MCF 10A (cell line): ENCODE data around the gene PHYHD1. TPM values are rescaled to one million over a fixed set of nuclear protein-coding genes. Genes with fewer than 3 reads are reported as not detected.
A peak's percentile ranks its signal among the peaks of the same experiment; 100 is the strongest.

ENCODE experiments used
- BruUV-seq: library from RNA; stranded (reverse); fragments of 400-500 nt; replicated peaks from 2 replicates; lab custom pipeline; 2021; lab: Mats Ljungman, UMichigan
- CTCF ChIA-PET: fragments of 300-600 bp; sonication (Branson Sonifier 250); formaldehyde crosslinking; extraction: SDS; loops from one replicate; lab custom pipeline; 2021; ENCODE audit warnings: antibody characterized with exemption, inconsistent platforms; lab: Yijun Ruan, JAX
- POLR2A ChIA-PET: fragments of 300-600, 350-650 bp; sonication (Branson Sonifier 250); formaldehyde crosslinking; extraction: SDS; loops from one replicate; lab custom pipeline; 2020; ENCODE audit warnings: antibody characterized with exemption, inconsistent platforms; lab: Yijun Ruan, JAX
- DNase-seq: peaks from one replicate; pipeline ENCODE4 v3.0.0-alpha.2; 2018; ENCODE audit not compliant: unreplicated experiment
- H3K27ac Mint-ChIP-seq: one replicate; pipeline ENCODE4 v1.8.0; 2022; ENCODE audit warnings: mild to moderate bottlenecking, low read depth, mixed read lengths; ENCODE audit not compliant: unreplicated experiment
- H3K27me3 Mint-ChIP-seq: one replicate; pipeline ENCODE4 v1.8.0; 2022; ENCODE audit warnings: mixed read lengths; ENCODE audit not compliant: insufficient read depth, unreplicated experiment
- H3K36me3 Mint-ChIP-seq: one replicate; pipeline ENCODE4 v1.8.0; 2022; ENCODE audit warnings: mild to moderate bottlenecking, moderate library complexity, mixed read lengths; ENCODE audit not compliant: insufficient read depth, unreplicated experiment
- H3K4me1 Mint-ChIP-seq: one replicate; pipeline ENCODE4 v1.8.0; 2022; ENCODE audit warnings: mixed read lengths; ENCODE audit not compliant: insufficient read depth, unreplicated experiment
- H3K4me3 Mint-ChIP-seq: one replicate; pipeline ENCODE4 v1.8.0; 2022; ENCODE audit warnings: mild to moderate bottlenecking, moderate library complexity, mixed read lengths; ENCODE audit not compliant: unreplicated experiment
- H3K9me3 Mint-ChIP-seq: one replicate; pipeline ENCODE4 v1.8.0; 2022; ENCODE audit warnings: mixed read lengths; ENCODE audit not compliant: unreplicated experiment
- intact Hi-C: fragments of 100-400 bp; cut with micrococcal nuclease; formaldehyde crosslinking; loops from 2 replicates; pipeline ENCODE4 v1.14.1; 2022
- total RNA-seq: library from RNA; stranded (reverse); gene quantifications from 2 replicates; pipeline ENCODE4 v1.2.3, GENCODE V29; 2022
- TF ChIP-seq, protein P1 (sequence below): fragments of 200-600 bp; IDR thresholded peaks from one replicate; pipeline ENCODE4 v1.8.0; 2022; ENCODE audit warnings: antibody characterized with exemption, mild to moderate bottlenecking; ENCODE audit not compliant: unreplicated experiment

PHYHD1 gene
- total RNA-seq, 1 experiment from 2014 or later: 0.70 TPM

DNA sequence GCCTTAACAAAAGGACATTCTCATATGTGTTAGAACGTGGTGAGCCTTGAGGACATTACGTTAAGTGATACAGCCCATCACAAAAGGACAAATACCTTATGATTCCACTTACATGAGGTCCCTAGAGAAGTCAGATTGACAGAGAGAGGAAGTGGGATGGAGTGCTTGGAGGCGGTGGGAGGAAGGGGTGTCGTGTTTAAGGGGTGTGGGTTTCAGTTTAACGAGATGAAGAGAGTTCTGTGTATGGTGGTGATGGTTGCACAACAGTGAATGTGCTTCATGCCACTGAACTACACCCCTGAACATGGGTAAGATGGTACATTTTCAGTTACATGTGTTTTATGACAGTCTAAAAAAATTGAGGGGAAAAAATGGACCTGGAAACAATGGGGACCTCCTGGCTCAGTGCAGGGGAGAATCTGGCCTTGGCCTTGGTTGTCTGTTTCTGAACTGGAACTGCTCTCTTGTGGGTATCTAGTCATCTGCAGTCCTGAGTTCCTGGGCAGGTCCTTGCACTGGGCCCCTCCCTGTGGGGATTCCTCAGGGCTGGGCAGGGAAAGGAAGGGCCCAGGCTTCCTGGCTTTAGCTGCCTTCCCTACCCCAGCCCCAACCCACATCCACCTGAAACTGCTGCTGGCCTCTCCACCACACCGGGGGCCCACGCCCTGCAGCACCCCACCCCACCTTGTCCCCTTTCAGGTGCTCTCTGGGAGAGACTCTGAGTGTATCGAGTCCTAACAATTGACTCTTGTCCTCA, 21.0 kb upstream of the PHYHD1 start:
- CTCF ChIA-PET: interaction anchor here (0.6 to 1.0 kb wide), 4 partner anchors 26 to 119 kb away, joined by 3 to 5 read pairs (median 4); no protein-coding TSS in a partner anchor
- Mint-ChIP-seq H3K27me3 (no peaks in the 10 kb centered on the region), H3K4me1 (peaks cover 32% of the 10 kb centered on the region), H3K9me3 (no peaks in the 10 kb centered on the region), H3K27ac (peak overlapping the region; percentile 69), H3K36me3 (peaks cover 29% of the 10 kb centered on the region), H3K4me3 (no peak overlapping the region)
- peak; percentile 43 for DNase-seq
- TF ChIP-seq, protein P1, sequence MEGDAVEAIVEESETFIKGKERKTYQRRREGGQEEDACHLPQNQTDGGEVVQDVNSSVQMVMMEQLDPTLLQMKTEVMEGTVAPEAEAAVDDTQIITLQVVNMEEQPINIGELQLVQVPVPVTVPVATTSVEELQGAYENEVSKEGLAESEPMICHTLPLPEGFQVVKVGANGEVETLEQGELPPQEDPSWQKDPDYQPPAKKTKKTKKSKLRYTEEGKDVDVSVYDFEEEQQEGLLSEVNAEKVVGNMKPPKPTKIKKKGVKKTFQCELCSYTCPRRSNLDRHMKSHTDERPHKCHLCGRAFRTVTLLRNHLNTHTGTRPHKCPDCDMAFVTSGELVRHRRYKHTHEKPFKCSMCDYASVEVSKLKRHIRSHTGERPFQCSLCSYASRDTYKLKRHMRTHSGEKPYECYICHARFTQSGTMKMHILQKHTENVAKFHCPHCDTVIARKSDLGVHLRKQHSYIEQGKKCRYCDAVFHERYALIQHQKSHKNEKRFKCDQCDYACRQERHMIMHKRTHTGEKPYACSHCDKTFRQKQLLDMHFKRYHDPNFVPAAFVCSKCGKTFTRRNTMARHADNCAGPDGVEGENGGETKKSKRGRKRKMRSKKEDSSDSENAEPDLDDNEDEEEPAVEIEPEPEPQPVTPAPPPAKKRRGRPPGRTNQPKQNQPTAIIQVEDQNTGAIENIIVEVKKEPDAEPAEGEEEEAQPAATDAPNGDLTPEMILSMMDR: no peak
- POLR2A ChIA-PET: interaction anchor here (0.8 to 4.8 kb wide), 3 partner anchors 8 to 70 kb away, joined by 3 to 40 read pairs (median 26); partner anchors contain the start of genes KYAT1, LRRC8A and SPOUT1
- BruUV-seq: no TSS peak
- intact Hi-C loops: no loop called here

DNA sequence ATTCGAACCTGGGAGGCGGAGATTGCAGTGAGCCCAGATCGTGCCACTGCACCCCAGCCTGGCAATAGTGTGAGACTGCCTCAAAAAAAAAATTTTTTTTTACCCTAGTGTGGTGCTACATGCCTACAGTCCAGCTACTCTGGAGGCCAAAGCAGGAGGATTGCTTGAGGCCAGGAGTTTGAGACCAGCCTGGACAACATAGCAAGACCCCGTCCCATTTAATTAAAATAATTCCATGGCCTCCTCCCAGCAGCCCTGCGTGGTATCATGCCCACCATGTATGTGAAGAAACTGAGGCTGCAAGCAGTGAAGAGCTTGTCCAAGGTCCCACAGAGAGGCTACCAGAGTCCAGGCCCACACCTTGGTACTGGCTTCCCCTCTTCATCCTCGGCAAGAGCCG, 19.4 kb upstream of the PHYHD1 start:
- Mint-ChIP-seq H3K4me1 (peaks cover 28% of the 10 kb centered on the region), H3K9me3 (no peaks in the 10 kb centered on the region), H3K27me3 (no peaks in the 10 kb centered on the region), H3K4me3 (no peak overlapping the region), H3K27ac (peak overlapping the region; percentile 75), H3K36me3 (peaks cover 24% of the 10 kb centered on the region)
- CTCF ChIA-PET: interaction anchor here (0.6 to 2.7 kb wide), 3 partner anchors 27 to 200 kb away, joined by 3 to 10 read pairs (median 5); no protein-coding TSS in a partner anchor
- POLR2A ChIA-PET: interaction anchor here (0.8 to 4.8 kb wide), 3 partner anchors 9 to 217 kb away, joined by 3 to 40 read pairs (median 26); partner anchors contain the start of genes KYAT1 and LRRC8A
- TF ChIP-seq, protein P1: no peak
- intact Hi-C loops: no loop called here
- DNase-seq: no peak
- no TSS peak for BruUV-seq

DNA sequence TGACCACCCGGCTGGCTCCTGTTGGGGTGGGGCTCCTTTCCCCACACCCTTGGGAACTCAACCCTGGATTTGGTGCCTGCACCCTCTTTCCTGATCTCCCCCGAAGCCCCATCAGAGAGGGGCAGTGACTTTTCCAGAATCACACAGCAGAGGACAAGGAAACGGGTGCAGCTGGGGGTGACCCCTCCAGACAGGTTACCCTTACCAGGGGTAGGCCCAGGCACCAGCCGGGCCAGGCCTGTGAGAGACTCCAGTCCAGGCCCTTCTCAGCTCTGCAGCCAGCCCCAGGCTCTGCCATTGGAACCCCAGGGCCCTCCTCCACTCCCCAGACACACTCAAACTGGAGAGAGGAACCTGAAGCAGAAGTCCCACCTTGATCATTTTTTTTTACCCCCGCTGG, 19.0 kb upstream of the PHYHD1 start:
- intact Hi-C loops: no loop called here
- H3K4me1 Mint-ChIP-seq: peaks cover 28% of the 10 kb centered on the region
- ChIA-PET POLR2A (interaction anchor here (0.6 to 4.8 kb wide), 4 partner anchors 10 to 738 kb away, joined by 3 to 40 read pairs (median 16); partner anchors contain the start of genes KYAT1 and LRRC8A), CTCF (interaction anchor here (0.5 to 2.7 kb wide), 4 partner anchors 8 to 26 kb away, joined by 3 to 10 read pairs (median 4); no protein-coding TSS in a partner anchor)
- H3K27ac Mint-ChIP-seq: peak overlapping the region; percentile 75
- no peak overlapping the region for H3K4me3 Mint-ChIP-seq
- no peaks in the 10 kb centered on the region for H3K9me3 Mint-ChIP-seq
- no TSS peak for BruUV-seq
- TF ChIP-seq, protein P1: no peak
- peaks cover 27% of the 10 kb centered on the region for H3K36me3 Mint-ChIP-seq
- no peak for DNase-seq
- no peaks in the 10 kb centered on the region for H3K27me3 Mint-ChIP-seq
